Stimulated activated CD4-positive, alpha-beta T cell treated with anti-CD3 and anti-CD28 coated beads, Interleukin-12 subunit alpha, Interleukin-12 subunit beta, amount 100 ng/mL, for 48 hours (primary cell): ENCODE results near the gene DAG1.

Experiments
- DNase-seq, 3 donors: peaks; one replicate each; pipeline ENCODE4 v3.0.0-alpha.2; 2020; ENCODE audit warnings: low read depth in 2 of 3, low spot score in 1 of 3

The DAG1 gene

DNA sequence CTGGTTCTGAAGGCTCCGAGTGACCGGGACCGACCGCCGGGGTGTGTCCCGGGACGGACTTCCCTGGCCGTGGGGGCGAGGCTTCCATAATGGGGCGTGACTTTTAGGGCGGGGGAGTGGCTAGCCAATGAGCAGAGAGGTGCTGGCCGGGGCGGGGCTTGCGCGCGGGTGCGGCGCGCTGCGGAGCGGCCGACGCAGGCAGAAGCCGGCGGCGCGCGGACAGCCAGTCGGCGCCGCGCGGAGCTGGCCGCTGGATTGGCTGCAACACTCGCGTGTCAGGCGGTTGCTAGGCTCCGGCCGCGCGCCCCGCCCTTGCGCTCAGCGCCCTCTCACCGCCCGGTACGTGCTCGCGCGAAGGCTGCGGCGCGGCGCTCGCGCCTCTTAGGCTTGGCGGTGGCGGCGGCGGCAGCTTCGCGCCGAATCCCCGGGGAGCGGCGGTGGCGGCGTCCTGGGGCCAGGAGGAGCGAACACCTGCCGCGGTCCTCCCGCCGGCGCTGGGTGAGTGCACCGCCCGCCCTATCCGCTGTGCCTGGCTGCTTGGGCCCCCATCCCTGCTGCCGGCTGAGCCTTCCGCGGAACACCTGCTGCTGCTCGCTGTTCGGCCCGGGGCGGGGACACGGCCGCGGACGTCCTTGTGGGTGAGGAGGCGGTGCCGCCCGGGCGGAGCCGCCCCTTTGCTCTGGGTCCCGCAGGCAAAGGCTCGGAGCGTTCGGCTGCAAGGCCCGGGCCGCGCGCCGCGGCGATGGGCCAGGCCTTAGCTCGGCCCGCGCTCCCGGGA is at the start of gene DAG1:
Gene DAG1, plus strand, starts transcription at position 332 of the 778 bp plus-strand sequence. CDS start 40,268 bp downstream, outside the sequence.
- DNase-seq: peak; percentile 89 to 96 (median 96)

DNA sequence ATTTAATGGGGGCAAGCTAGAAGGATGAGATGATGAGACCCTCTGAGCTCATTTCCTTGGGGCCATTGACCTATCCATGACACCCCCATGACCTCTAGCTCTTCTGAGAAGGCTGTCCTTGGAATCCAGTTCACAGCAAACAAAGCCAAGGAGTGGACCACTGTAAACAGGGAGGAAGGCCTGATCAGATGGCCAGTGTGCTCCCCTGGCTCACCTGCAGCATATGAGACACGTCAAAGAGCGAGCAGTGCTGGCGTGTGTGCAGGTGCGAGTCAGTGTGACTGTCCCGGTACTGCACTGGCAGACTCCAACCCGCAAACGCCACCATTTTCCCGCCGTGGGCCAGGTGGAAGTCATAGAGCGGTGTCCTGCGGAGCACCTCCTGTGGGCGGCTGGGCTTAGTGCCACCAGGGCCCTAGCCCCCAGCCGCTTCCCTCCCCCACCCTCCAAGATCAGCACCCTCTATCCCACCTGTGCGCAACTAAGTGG is 48.1 kb upstream of the DAG1 start:
- no peak for DNase-seq

DNA sequence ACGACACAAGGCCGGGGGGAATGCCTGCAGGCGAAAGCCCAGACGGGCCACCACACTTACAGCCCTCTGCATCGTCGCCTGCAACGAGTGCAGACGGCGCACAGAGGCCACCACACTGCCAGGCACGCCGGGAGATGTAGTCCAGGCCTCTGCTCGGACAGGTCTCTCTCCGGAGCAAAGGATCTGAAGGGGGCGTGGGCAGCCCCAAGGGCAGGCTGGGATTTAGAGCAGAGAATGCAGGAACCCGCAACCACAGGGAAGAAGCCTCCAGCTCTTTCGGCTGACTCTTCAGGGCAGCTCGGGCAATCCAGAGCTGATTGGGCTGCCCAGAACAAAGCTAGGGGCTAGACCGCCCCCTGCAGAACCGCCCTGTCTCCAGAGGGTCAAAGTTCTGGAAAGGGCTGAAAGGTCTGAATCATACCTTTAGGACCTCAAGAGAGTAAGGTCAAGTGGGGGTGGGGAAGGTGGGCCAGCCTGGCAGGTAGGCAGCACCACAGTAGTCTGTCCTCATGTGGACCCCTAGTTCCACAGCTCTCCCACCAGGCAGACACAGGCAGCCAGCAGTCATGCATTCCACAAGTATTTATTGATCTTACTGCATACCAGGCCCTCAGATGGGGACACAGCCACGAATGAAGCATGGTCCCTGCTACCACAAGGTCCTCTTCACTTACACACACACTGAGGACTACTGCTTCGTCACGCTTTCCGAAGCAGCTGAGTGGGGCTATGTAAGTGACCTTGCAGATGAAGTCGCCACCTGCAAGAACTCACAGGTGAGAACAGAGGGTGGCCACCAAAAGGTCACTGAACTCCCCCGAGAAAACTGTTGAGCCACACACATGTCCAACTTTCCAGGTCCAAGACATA is 47.5 kb upstream of the DAG1 start, which contains the start of gene AMT:
Gene AMT, minus strand, starts transcription at position 95 of the 870 bp plus-strand sequence. Its CDS starts 23 bp downstream, at position 72.
- DNase-seq: no peak

DNA sequence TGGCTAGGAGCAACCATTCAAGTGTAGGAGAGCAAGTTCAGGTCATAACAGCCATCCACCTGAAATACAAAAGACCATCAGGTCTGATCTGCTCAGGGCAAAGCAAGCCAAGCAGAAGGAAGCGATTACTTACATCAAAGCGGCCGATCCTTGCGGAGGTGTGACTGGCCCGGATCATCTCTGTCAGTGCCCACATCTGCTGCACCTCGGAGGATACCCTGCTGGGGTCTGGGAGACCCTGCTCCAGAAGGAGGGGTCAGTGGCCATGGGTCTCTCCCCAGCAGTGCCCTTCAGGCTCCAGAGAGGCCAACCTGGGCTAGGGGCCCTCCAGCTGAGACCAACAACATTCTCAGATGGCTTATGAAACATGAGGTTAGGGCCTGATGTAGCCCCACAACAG is 45.3 kb upstream of the DAG1 start:
- DNase-seq: no peak

DNA sequence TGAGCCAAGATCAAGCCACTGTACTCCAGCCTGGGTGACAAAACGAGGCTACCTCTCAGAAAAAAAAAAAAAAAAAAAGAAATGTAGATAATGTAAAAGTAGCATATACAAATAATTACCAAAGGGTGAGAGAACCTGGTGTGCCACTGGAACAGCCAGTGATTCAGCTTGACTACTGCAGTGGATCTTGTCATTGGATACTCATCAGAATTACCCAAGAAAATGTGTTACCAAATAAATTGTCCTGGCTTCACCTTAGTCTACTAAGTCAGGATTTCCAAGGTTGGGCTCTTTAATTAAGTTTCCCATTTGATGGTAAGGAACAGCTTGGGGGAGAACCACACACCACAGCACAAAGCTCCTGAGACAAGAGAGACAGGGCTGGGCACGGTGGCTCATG is 42.5 kb upstream of the DAG1 start:
- DNase-seq: no peak

DNA sequence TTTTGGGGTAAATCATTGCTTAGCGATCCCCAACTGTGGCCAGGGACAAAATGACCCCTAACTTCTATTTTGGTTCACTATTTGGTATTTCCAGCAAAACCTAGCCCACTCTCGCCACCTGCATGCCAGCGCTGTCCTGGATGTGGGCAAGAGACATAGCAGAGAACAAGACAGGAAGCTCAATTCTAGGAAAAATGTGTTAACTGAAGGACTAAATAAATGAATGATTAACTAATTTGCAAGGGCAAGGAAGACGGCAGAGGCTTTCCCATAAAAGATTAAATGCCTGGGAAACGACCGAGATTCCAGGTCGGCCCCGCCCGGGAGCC is 41.4 kb upstream of the DAG1 start:
- no peak for DNase-seq

DNA sequence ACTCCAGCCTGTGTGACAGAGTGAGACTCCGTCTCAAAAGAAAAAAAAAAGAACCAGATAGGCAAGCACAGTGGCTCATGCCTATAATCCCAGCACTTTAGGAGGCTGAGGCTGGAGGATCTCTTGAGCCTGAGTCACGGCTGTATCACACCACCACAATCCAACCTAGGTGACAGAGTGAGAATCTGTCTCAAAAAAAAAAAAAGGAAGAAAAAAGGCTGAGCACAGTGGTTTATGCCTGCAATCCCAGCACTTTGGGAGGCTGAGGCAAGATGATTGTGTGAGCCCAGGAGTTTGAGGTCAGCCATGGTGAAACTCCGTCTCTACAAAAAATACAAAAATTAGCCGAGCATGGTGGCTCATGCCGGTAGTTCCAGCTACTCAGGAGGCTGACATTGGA is 35.3 kb upstream of the DAG1 start:
- no peak for DNase-seq

DNA sequence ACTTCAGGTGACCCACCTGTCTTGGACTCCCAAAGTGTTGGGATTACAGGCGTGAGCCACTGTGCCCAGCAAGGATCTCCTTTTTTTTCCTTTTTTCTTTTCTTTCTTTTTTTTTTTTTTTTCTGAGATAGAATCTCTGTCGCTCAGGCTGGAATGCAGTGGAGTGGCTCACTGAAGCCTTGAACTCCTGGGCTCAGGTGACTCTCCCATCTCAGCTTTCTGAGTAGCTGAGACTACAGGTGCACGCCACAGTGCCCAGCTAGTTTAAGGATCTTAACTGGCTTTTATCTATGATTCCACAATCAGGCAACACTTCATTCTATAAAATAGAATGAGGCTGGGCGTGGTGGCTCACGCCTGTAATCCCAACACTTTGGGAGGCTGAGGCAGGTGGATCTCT is 24.7 kb upstream of the DAG1 start:
- no peak for DNase-seq

DNA sequence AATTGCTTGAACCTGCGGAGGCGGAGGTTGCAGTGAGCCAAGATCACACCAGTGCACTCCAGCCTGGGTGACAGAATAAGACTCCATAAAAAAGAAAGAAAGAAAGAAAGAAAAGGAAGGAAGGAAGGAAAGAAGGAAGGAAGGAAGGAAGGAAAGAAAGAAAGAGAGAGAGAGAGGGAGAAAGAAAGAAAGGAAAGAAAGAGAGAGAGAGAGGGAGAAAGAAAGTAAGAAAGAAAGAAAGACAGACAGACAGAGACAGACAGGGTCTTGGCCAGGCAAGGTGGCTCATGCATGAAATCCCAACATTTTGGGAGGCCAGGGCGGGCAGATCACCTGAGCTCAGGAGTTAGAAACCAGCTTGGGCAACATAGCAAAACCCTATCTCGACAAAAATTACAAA is 16.4 kb upstream of the DAG1 start:
- DNase-seq: no peak

DNA sequence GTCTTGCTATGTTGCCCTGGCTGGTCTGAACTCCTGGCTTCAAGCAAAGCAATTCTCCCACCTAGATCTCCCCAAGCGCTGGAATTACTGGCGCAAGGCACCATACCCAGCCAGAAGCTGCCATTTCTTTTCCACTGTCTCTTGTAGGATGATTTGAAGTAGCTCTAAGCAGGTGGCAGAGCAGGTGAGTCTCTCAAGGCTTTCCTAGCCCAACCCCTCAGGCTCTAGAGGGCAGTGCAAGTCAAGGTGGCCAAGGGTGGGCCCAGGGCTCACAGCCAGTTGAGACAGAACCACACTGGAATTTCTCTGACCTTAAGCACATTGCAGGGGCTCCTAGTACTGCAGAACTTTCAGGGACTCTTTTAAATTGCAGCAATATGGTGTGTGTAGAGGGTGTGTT is 15.6 kb upstream of the DAG1 start:
- DNase-seq: no peak

DNA sequence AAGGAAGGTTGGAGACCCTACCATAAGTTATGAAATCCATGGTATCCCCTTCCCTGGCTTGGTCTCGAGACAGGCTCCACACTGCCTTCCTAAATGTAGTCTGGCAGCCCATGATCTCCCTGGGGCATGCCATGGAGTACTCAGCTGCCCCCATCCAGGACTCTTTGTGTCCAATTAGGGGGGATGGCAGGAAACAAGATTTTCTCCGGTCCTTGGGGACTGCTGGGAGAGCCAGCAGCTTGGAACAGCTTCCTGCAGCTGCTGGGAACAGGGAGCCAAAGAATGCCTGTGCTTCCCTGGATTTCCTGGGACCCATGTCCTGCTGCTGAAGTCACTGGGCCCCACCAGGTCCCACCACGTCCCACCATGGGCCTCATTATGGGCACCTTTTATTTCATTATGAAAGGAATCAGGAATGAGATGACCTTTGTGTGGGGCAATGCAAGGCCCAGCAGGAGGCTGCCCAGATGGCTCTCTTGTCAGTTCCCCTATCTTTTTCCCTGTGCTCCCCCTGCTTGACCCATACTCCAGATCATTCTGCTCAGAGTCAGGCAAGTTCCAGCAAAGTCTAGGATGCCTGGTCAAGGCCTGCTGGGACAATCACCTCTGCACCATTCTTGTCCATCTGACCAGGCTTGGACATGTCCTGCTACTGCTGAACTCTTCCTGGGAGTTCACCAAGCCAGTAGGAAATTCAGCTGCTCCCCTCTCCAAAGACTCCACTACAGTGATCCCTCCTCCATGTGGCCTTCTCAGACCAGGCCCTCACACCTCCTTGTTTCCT is 15.0 kb upstream of the DAG1 start:
- no peak for DNase-seq

DNA sequence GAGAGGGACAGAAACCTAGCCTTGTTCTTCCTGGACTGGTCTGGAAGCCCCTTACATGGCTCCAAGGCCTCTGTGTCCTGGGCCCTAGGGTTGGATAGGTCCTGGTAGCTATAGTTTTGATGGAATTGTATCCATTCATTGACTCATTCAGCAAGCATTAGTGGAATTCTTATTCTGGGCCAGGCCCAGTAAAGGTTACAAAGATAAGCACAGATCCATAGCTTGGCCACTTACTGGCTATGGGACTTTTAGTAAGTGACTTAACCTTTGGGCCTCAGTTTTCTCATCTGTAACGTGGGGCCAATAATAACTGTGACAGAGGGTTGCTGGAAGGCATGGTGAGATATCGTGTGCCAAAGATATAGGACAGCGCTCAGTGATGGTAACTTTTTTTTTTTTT is 13.6 kb upstream of the DAG1 start:
- no peak for DNase-seq

DNA sequence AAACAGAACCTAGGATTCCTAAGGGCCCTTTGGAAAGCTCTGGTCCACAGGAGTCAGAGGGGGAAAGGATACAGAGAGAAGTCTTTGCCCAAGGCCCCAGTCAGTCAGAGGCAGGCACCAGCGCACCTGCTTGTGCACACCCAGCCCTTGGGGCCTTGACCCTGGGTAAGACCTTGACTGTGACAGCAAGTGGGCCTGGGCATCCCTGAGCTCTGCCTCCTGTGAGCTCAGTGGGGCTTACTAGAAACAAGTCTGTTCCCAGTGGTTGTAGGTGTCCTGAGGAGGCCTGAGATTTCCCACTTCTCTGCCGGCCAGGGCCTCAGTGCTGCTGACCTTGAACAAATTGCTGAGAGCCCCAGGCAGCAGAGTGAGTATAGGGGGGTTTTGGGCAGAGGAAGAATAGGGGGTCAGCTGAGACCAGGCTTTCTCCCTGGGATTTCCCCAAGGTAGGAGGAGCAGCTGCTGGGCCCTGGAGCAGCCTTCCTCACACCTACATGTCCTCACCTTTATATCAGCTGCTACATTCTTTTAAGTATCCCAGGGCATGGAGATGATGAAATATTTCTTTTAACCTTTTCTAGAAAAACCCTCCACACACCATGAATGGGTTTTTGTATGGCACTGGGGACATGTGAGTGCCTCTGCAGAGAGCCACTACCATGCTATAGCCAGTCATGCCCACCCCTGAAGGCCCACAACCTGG is 9.7 kb upstream of the DAG1 start:
- DNase-seq: no peak

DNA sequence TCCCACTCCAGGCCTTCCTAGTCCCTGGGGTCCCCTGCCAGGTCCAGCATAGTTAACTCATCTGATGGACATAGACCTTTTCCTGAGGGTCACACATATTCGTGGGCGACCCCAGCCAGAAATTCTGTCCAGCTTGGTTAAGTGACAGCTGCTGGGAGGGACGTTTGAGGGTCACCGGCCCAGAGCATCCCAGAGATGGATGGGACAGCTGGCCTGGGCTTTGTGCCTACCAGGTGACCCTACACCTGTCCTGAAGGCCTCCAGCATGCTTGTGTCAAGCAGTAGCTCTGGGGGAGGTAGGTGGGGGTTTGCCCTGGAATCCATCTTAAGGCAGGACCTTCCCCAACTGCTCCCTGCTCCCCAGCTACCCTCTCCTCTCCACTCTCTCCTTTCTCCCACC is 9.1 kb upstream of the DAG1 start:
- DNase-seq: no peak

DNA sequence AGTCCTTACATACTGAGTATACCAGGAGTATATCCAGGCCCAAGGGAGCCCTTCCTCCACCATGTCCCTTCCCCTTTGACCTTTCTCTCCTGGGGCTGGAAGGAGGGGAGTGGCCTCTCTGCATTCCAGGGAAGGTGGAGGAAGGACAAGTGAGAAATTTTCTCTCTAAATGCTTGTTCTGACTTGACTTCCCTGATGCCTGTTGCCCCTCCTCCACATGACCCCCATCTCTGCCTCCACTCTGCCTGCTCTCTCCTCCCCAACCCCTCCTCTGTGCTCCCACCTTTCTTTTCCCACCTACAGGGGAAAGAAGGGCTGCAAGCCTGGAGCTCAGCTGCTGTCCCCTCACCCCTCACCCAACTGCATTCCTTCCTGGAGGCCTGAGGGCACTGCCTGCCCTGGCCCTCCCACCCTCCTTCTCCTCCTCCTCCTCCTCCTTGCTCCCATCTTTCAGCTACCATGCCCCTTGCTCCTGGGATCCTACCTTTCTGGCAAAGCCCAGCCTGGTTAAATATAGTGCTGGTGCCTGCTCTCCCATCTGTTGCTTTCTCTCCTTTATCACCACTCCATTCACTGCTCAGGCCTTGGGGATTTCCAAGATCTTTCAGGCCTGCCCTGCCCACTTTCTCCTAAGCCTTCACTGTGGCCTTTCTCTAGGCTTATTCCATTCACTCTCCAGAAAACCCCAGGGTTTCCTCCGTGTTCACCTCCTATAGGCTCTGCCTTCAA is 8.5 kb upstream of the DAG1 start:
- DNase-seq: no peak

DNA sequence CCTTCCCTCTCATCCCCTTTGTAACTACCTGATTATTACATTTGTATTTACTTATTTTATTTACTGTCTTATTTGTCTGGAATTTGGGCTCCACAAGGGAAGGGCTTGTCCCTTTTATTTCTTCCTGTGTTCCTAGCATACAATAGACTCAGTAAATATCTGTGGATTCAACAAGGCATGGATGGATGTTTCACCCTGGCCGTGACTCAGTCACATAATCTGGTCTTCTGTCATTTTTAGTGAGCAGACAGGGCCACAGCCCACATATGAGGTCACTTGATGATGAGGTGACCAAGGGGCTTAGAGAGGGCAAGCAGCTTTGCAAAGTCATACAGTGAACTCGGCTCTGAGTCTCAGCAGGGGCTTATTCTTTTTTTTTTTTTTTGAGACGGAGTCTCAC is 7.8 kb upstream of the DAG1 start:
- no peak for DNase-seq

DNA sequence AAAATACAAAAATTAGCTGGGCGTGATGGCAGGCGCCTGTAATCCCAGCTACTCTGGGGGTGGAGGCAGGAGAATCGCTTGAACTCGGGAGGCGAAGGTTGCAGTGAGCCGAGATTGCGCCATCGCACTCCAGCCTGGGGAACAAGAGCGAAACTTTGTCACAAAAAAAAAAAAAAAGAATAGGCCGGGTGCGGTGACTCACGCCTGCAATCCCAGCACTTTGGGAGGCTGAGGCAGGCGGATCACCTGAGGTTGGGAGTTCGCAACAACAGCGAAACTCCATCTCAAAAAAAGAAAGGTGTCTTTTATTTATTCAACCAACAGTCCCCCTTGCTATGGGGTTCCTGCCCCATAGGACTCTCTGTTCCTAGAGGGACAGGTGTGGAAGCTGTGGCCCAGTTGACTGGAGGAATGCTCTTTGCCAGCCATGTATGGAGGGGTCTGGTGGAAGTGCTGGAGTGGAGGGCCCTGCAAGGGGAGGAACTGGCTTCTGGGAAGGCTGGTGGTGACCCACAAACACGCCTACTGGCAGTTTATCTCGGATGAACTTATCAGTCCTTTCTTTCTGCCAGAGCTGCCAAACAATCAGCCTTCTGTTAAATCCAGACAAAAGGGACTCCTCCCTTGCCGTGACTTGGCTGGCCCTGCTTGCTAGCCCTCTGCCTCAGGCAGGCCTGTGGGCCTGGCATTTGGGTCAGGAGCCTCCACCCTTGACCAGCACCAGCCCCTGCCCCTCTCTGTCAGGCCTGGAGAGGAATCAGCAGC is 4.6 kb upstream of the DAG1 start:
- DNase-seq: no peak

DNA sequence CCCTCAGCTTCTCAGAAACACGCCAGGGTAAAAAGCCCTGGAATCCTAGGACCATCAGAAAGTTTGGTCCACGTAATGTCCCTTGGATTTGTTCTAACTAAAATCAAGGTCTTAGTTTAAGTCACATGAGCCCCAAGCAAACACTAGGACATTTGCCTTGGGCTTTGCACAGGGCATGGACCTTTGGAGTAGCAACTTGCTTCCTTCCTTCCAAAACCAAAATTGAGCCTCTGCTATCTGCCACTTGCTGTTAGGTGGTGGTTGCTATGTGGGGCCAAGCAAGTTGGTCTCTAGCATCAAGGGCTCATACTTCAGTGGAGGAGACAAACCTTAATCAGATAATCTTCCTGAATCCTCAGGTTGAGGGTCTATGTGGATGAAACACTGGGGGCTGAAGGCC is 4.0 kb upstream of the DAG1 start:
- no peak for DNase-seq
